GM18868 (cell line): ENCODE data around the gene SYPL2.
"Not testable (repeated sequence)": the region's sequence is repeated elsewhere in the genome, so short reads cannot be mapped to it uniquely, and the experiment has no call there.

Experiments
- ATAC-seq: cut with Tn5 transposase; IDR thresholded peaks from one replicate; pipeline ENCODE4 v1.9.1; 2021; ENCODE audit warnings: mild to moderate bottlenecking, moderate library complexity; ENCODE audit not compliant: unreplicated experiment

Gene SYPL2

DNA sequence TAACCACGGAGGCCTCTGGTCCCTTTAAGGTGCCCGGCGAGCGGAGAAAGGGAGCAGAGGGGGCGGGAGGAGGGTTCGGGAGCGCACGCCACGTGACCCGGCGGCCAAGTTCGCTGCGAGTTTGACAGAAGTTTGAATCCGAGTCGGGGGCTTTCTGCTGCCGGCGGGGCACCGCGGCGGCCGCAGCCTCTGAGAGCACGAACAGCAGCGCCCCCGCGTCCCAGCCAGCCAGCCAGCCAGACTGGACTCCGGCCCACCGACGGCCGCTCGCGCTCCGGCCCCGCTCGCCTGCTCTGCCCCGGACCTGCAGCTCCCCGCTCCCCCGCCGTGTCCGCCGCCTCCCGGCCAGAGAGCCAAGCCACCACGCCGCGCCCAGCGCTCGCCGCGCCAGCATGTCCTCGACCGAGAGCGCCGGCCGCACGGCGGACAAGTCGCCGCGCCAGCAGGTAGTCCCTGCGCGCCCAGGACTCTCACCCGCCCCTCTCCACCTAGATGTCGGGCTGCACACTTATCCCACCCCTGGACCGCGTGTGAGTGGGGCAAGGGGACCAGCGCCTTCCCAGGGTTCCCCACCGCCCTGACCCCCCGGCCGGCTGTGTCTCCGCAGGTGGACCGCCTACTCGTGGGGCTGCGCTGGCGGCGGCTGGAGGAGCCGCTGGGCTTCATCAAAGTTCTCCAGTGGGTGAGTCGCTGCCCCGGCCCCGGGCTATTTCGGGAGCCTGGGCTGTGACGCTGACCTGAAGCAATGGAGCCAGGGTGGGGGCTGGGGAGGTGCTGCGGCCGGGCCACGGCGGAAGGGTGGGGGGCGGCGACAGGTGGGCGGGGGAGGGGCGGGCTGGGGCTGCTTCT is at the start of gene SYPL2:
TSS of gene SYPL2 (plus strand) at position 95 of the 849 bp plus-strand sequence. CDS start at position 393, 298 bp downstream.
- ATAC-seq = no peak

DNA sequence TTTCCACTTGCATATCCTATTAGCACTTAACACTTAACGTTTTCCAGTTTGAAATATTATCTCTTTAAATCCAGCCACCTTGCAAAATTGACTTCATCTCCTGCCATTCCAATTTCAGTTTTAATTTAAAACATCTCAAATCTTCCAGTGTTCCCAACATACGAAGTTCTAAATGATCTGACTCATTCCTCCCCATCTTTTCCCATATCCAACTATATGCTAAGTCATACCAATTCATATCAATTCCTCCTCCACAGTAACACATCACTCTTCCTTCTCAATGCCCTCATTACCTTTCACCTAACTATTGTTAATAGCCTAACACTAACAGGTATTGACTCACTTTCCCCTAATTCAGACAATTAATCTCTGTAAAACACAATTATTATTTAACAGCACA is 42.8 kb upstream of the SYPL2 start:
- no peak for ATAC-seq

DNA sequence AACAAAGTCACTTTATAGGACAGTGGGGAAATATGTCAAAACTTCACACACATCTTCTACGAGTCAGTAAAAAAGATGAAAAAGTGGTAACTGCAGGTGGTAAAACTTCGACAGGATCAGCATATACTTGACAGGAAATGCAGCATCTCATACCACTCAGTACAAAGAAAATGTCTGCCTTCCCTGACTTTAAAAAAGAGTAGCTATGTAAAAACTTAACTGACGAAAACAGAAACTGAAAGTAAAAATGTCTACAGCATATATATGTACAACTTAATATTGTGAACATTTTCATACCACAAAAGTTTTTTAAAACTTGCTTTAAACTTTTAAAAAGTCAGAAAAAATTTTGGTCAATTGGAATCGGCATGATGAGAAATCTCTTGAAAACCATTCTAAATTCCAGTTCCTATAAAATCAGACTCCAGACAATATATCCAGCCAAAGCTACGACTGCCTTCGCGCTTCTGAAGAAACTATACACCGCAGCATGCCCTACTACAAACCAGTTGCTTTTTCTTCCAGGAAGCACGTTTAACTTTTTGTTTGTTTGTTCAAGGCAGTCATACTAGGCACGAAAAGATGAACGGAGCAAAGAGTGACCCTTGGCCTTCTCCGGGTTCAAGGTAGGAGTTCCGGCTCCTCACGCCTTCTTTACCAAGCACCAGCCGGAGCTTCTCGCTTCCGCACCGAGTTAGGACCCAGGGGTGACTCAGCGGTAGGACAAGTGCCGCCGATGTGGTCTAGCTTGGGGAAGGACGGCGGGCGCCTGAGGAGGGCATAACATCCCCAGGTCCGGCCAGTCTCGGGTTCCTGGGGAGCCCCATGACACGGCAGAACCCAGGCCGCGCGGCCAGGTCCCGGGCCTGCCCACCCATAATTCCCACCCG is 40.7 kb upstream of the SYPL2 start:
- peak; percentile 22 for ATAC-seq

DNA sequence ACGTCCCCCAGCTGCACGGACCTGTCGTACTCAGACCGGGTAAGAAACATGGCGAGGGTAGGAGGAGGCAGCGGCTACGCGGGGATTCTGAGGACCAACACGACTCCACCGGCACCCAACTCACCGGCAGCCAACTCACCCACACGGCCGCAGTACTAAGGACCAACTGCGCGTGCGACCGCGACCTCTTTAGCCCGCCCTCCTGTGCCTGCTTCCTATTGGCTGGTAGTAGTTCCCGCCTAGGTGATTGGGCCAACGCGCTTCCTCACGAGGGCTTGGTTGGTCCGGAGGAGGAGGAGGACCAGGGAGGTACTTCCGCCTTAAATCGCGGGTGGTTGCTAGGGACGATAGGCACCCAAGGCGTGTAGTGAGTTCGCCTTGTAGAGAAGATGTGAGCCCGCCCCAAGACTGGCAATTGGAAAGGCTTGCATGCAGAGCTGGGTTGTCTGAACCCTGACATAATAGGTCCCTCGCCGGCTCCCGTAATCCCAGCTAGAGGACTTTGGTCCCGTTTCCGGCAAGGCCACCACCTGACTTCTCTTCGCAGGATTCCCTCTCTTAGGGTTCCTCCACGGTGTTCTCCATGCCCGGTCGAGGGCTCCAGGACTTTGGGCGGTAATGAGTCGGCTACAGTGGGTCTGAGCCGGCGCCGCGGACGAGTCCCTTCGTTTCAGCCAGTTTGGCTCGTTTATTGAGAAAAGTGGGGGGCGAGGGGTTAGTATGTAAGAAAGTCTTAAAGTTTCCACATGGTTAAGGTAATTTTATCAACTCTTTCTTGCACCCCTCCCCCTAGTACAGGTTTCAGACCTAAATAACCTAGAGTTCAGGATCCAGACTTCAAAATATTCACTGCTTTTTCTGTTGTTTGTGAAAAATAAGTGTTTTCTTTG is 39.8 kb upstream of the SYPL2 start, which contains the start of gene PSMA5:
TSS of gene PSMA5 (minus strand) at position 168 of the 890 bp plus-strand sequence. CDS start at position 50, 118 bp downstream.
- ATAC-seq = peak; percentile 96

DNA sequence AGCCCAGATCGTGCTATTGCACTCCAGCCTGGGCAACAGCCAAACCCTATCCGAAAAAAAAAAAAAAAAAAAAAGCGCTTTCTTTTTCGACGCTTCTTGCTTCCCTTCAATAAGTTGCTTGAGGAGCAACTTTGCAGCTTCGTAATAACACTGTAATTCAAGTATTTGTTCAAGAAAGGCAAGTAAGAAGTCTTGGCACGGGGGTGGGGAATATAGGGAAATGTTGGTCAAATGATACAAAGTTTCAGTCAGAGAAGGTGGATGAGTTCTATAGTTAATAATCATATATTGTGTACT is 39.2 kb upstream of the SYPL2 start:
- ATAC-seq = no peak

DNA sequence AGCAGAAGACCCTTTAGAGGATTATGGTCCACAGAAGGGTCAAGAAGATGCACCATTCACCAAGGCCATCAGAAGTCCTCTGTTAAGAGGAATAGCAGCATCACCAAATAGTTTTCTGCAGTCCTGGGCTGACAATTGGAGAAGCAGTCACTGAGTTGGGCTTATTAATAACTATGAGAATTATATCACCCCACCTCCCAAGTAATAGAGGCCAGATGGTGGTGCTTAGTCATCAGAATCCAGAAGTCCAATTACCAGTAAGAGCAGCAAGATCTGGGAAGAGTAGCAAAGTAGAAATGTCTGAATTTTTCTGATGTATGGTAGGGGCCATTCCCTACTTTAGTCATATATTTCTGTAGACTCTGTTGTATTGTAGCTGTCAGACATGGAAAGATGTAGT is 34.0 kb upstream of the SYPL2 start:
- ATAC-seq = no peak

DNA sequence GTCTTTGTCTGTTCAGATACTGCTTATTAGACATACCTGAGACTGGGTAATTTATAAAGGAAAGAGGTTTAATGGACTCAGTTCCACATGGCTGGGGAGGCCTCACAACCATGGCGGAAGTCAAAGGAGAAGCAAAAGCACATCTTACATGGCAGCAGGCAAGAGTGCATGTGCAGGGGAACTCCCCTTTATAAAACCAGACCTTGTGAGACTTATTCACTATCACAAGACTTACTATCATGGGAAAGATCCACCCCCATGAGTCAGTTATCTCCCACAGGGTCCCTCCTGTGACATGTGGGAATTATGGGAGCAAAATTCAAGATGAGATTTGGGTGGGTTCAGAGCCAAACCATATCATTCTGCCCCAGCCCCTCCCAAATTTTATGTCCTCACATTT is 33.0 kb upstream of the SYPL2 start:
- ATAC-seq = no peak

DNA sequence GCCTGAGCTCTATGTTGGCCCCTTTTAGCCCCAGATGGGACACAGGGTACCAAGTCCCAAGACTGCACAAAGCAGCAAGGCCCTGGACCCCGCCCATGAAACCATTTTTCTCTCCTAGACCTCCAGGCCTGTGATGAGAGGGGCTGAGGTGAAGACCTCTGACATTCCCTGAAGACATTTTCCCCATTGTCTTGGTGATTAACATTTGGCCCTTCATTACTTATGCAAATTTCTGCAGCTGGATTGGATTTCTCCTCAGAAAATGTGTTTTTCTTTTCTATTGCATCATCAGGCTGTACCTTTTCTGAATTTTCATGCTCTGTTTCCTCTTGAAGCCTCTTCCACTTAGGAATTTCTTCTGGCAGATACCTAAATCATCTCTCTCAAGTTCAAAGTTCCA is 31.9 kb upstream of the SYPL2 start:
- ATAC-seq = no peak

DNA sequence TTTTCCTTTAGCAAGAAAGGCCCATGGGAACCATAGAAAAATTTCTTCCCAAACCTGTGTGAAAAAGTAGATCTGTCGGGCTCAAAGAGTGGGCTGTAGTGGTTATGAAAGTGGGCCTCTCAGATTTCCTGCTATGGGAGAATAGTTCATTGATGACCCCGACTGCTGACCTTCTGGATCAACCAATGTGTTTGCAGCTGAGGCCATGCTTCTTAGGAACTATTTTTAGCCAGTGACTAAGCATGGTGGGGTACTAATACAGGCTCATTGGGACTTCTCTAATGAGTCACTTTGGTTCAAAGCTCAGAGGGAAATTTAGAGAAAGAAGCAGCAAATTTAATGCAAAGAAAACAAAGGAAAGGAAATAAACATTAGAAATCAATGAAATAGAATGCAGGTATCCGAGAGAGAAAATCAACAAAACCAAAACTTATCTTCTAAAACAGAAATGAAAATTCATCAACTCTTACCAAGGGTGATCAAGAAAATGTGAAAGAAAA is 27.5 kb upstream of the SYPL2 start:
- peak; percentile 79 for ATAC-seq

DNA sequence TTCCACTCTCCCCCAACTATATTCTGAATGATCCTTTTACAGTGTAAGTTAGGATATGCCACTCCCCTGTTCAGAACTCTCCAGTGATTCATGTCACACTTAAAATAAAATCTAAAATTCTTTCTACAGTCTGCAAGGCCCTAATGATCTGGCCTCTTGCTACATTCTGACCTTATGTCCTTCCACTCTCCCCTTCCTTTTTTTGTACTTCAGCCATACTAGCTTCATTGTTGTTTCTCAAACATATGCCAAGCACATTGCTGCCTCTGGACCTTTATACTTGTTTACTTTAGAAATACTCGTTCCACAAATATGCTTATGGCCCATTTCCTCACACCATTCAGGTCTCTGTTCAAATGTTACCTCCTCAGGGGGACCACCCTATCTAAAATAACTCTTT is 25.3 kb upstream of the SYPL2 start:
- no peak for ATAC-seq

DNA sequence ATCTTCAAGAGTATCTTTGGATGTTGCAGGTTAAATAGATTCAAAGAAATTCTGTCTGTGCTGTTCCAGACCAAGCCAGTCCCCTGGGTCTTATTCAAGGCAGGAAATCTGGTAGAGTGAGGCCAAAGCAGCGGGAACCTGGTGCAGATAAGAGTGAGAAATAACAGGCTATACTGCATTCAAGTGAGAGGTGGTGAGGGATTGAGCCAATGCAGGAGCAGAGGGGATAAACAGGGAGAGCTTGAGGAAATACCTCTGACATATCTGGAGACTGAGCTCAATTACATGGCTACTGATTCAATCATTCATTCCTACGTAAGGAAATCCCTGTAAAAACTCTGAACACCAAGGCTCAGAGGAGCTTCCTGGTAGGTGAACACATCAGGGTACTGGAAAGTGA is 22.9 kb upstream of the SYPL2 start:
- ATAC-seq = no peak

DNA sequence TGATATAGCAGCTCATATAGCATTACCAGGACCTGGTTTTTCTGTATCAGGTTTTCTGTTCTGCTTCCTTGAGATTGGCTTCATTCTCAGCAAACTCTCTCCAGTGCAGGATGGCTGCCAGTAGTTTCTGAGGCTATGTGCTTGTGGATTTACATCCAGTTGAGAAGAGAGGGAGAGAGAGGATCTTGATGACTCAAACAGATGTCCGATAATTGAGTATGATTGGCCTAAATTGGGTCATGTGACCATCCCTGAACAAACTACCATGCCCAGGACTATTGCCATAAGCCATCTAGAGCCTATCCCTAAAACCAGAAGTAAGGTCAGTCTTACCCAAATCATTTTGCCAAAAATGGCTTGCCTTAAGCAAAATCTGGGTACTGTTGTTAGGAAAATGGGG is 22.0 kb upstream of the SYPL2 start:
- no peak for ATAC-seq

DNA sequence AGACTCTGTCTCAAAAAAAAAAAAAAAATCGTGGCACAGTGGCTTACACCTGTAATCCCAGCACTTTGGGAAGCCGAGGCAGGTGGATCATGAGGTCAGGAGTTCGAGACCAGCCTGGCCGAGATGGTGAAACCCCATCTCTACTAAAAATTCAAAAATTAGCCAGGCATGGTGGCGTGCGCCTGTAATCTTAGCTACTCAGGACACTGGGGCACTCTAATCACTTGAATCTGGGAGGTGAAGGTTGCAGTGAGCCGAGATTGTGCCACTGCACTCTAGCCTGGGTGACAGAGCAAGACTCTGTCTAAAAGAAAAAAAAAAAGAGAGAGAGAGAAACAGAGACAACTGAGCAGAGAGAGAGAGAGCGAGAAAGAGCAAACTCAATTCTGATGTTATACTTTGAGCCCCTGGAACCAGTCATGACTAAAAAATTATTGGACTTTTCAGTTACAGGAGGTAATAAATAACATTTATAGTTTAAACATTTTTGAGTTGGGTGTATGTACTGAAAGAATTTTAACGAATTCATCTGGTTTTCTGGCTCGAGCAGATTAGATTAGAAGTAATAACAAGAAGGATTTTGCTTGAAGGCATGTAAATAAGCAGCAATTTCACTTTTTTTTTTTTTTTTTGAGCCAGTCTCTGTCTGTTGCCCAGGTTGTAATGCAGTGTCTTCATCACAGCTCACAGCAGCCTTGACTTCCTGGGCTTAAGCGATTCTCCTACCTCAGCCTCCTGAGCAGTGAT is 20.2 kb upstream of the SYPL2 start:
- ATAC-seq = not testable (repeated sequence)

DNA sequence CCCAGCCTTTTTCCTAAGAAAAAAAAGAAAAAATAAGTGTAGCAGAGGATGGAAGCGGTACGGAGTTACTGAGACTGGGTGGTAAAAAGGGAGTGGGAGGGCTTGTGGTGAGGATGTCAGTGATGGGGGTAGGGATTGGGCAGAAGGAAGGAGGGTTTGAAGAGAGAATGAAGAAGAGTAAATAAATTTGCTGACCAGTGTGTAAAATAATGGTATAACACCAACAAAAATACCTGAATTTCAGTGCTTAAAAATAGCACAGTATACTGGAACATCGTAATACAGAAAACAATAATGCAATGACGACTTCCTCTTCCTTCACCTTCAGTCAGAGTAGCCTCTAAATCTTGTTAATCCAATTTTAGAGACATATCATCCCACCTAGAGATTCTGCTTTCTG is 18.8 kb upstream of the SYPL2 start:
- no peak for ATAC-seq

DNA sequence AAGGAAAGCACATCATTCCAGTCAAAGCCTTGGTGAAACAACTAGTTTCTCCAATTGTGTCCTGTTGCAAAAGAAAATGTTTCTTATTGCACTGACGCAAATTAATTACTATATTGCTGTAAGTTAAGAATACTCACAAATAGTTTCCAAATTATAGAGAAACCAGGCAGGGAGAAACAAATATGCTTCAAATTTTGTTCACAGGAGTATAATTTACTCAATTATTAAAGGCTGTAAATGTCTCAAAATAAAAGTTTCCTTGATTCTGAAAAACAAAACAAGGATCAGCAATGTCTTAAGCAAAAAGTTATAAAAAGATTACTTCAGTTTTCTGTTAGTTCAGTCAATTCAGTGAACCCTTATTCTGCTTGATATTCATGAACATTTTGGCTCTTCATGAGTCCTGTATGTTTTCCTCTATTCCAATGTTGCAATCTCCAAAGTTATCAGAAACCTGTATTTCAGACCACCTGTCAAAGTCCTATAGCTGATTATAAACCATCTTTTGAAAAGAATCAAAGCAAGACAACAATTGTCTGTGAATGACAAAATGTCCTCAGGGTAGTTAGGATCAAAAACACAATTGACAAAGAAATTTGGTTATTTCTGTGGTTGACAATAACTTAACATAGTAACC is 11.7 kb upstream of the SYPL2 start:
- no peak for ATAC-seq

DNA sequence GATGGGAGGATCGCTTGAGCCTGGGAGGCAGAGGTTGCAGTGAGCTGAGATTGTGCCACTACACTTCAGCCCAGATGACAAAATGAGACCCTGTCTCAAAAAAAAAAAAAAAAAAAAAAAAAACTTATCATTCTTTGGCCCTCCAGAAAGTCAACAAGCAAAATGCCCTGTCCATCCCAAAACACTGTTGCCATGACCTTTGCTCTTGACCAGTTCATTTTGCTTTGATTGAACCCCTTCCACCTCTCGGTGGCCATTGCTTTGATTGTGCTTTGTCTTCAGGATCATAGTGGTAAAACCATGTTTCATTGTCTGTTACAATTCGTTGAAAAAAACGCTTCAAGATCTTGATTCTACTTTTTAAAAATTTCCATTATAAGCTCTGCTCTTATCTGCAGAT is 8.5 kb upstream of the SYPL2 start:
- no peak for ATAC-seq

DNA sequence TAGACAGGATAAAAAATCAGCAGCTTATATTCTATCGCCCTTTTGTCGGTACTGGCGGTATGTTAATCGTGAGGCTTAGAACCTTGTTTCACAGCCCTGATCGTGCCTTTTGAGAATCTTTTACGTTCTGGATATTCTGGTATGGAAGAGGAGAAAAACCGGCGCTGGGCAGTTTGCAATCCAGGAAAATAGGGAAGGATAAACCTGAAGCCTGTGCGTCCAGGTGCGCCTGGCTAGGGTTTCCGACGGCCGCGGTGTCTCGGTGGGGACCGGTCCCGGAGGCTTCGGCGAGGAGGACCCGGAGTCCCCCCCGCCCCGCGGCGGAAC is 258 bp upstream of the SYPL2 start:
- no peak for ATAC-seq

DNA sequence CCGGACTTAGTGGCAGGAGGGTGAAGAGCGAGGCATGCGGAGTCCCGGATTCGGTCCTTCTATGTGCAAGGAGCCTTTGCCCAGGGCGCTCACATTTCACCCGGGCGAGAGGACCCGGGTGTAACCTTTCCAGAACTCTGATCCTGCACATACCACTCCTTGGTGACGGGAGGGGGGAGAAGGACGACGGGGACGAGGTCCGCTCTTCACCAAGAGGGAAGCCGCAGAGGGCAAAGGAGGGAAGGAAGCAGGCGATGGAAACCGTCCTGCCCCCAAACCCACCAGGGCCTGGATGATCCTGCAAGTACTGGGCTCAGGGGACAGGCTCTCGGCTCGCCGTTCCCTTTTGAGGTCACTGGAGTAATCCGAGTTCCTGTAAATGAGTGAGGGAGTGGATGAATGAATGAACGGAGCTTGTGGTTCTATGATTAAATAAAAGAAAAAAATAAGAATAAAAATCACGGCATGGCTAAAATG is 993 bp downstream of the SYPL2 start:
- ATAC-seq = no peak

DNA sequence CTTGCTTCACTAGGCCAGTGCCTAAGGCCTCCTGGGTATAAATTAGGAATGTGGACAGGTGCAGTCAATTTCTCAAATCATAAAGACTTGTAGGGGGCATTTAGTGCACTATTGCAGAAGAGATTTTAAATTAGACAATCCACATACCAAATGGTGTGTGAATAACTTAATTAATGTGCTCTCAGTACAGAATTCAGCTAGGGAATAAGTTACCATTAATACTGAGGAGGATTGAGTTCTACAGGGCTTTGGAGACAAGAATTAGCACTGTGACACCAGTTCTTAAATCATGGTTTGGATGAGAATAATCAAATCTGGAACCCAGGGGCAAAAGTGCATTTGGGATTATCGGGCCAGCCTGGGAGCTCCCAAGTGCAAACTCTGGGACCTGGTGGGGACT is 1.7 kb downstream of the SYPL2 start:
- ATAC-seq = no peak

DNA sequence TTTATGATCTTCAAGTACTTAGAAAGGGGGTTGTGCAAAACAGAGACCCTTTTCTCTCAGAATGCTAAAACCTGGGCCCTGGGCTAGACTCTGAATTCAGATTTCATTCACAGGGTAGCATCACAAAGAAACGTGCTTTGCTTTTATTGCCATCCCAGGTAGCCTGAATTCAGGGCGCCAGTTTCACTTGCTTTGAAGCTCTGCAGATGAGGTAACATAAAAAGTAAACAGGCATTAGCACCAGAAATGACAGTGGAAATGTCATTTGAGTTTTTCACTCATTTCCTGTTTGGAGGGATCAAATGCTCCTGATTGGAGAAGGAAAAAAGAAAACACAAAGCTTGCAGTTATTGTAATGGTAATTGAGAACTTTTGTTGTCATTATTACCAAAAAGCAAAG is 2.6 kb downstream of the SYPL2 start:
- ATAC-seq = no peak
